H1 (cell line): ENCODE results near the gene FHL1.

Experiments
- BRCA1 ChIP-seq: IDR thresholded peaks from 2 replicates; pipeline ENCODE4 v1.6.1; 2012; ENCODE audit warnings: low read depth, low read length, improper control_type of control experiment
- CBX5 ChIP-seq: fragments of 300-800, 300-1000 bp; sonication (generic); IDR thresholded peaks from 2 replicates; pipeline ENCODE4 v1.7.1; 2016; ENCODE audit warnings: antibody characterized with exemption, low read length, low read depth
- CEBPB ChIP-seq: IDR thresholded peaks from 2 replicates; pipeline ENCODE4 v1.6.1; 2012; ENCODE audit warnings: low read depth, low read length
- CREB1 ChIP-seq: IDR thresholded peaks from 2 replicates; pipeline ENCODE4 v1.6.1; 2012; ENCODE audit warnings: inconsistent platforms
- EZH2 ChIP-seq: fragments of 200-600 bp; sonication (generic); IDR thresholded peaks from 2 replicates; pipeline ENCODE4 v1.7.1; 2012; ENCODE audit warnings: low read depth, mild to moderate bottlenecking, moderate library complexity, low read length, inconsistent platforms; ENCODE audit not compliant: severe bottlenecking
- PHF8 ChIP-seq: fragments of 200-600 bp; sonication (generic); conservative IDR thresholded peaks from 2 replicates; pipeline ENCODE4 v1.7.1; 2012; ENCODE audit warnings: low read depth, mild to moderate bottlenecking, inconsistent platforms, low read length, moderate library complexity
- POLR2A ChIP-seq, 2 experiments: IDR thresholded peaks; 1 replicate in 1 of 2; 2 replicates in 1 of 2; pipeline ENCODE4 v1.6.1; 2011; ENCODE audit warnings: low read depth in 2 of 2, low read length in 2 of 2, mild to moderate bottlenecking in 2 of 2; ENCODE audit errors: control extremely low read depth in 1 of 2
- POLR2AphosphoS5 ChIP-seq: IDR thresholded peaks from 2 replicates; pipeline ENCODE4 v1.6.1; 2011; ENCODE audit warnings: low read depth, low read length
- RFX5 ChIP-seq: IDR thresholded peaks from 2 replicates; pipeline ENCODE4 v1.6.1; 2011; ENCODE audit warnings: low read depth, low read length, improper control_type of control experiment, borderline replicate concordance
- YY1 ChIP-seq: IDR thresholded peaks from 2 replicates; pipeline ENCODE4 v1.6.1; 2011; ENCODE audit warnings: low read depth, mild to moderate bottlenecking, low read length
- TF ChIP-seq, protein P1 (sequence below), 3 experiments: IDR thresholded peaks; 1 replicate in 2 of 3; 2 replicates in 1 of 3; pipeline versions ENCODE4 v1.5.1 to v1.6.1; 2011; ENCODE audit warnings: low read length in 3 of 3, mild to moderate bottlenecking in 3 of 3, inconsistent platforms in 2 of 3, low read depth in 1 of 3, moderate library complexity in 1 of 3; ENCODE audit not compliant: insufficient read depth in 1 of 3; ENCODE audit errors: control extremely low read depth in 1 of 3
- TF ChIP-seq, protein P2 (sequence below): IDR thresholded peaks from 2 replicates; pipeline ENCODE4 v1.6.1; 2012; ENCODE audit warnings: low read length, inconsistent platforms

DNA sequence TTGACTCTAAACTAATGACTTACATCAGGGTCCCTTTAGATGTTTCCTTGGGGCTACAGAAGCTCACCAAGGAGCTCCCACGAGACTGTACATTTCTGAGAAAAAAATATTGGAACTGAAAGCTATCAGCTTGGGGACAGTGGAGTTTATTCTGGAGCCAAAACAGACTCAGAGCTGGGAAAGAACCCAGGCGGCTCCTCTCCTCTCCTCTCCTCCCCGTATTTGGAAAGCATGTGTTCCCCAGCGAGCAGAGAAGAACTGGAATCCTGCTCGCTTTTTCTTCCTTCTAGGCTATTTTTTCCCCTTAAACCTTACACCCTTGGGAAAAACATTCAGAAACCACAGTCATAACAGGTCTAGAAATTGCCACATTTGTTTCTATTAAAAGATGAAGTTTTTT is 108.2 kb downstream of the FHL1 start:
- TF ChIP-seq YY1: no peak
- TF ChIP-seq, protein P1, sequence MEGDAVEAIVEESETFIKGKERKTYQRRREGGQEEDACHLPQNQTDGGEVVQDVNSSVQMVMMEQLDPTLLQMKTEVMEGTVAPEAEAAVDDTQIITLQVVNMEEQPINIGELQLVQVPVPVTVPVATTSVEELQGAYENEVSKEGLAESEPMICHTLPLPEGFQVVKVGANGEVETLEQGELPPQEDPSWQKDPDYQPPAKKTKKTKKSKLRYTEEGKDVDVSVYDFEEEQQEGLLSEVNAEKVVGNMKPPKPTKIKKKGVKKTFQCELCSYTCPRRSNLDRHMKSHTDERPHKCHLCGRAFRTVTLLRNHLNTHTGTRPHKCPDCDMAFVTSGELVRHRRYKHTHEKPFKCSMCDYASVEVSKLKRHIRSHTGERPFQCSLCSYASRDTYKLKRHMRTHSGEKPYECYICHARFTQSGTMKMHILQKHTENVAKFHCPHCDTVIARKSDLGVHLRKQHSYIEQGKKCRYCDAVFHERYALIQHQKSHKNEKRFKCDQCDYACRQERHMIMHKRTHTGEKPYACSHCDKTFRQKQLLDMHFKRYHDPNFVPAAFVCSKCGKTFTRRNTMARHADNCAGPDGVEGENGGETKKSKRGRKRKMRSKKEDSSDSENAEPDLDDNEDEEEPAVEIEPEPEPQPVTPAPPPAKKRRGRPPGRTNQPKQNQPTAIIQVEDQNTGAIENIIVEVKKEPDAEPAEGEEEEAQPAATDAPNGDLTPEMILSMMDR (IDR thresholded peaks at IDR 0.05; ENCODE audit: control extremely low read depth in 1 of 3, insufficient read depth in 1 of 3, low read depth in 1 of 3, low read length in 3 of 3): no peak
- TF ChIP-seq RFX5: no peak
- TF ChIP-seq, protein P2, sequence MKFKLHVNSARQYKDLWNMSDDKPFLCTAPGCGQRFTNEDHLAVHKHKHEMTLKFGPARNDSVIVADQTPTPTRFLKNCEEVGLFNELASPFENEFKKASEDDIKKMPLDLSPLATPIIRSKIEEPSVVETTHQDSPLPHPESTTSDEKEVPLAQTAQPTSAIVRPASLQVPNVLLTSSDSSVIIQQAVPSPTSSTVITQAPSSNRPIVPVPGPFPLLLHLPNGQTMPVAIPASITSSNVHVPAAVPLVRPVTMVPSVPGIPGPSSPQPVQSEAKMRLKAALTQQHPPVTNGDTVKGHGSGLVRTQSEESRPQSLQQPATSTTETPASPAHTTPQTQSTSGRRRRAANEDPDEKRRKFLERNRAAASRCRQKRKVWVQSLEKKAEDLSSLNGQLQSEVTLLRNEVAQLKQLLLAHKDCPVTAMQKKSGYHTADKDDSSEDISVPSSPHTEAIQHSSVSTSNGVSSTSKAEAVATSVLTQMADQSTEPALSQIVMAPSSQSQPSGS: no peak
- no peak for TF ChIP-seq CEBPB
- TF ChIP-seq CREB1: no peak
- TF ChIP-seq POLR2AphosphoS5: no peak
- no peak for TF ChIP-seq EZH2
- no peak for TF ChIP-seq CBX5
- no peak for TF ChIP-seq POLR2A (IDR thresholded peaks at IDR 0.05; ENCODE audit: control extremely low read depth in 1 of 2, low read depth in 2 of 2, low read length in 2 of 2)
- TF ChIP-seq BRCA1: no peak
- TF ChIP-seq PHF8: no peak
